Choroid plexus epithelial cell (primary cell): ENCODE measurements around the gene SNRNP70.

Experiments
- DNase-seq: peaks from one replicate; pipeline ENCODE4 v3.0.0-alpha.2; 2010; ENCODE audit warnings: low read depth
- H3K4me3 ChIP-seq: 2 replicates; pipeline ENCODE4 v1.5.1; 2011; ENCODE audit warnings: low read depth, mild to moderate bottlenecking, control low read depth, low read length, moderate library complexity
- CTCF ChIP-seq: conservative IDR thresholded peaks from 2 replicates; pipeline ENCODE4 v1.5.1; 2011; ENCODE audit warnings: low read depth, mild to moderate bottlenecking, control low read depth, inconsistent platforms, low read length, moderate library complexity

The SNRNP70 gene

GRCh38 chr19:49148044-49148682, 62.9 kb downstream of the SNRNP70 start:
- no peak for DNase-seq
- H3K4me3 ChIP-seq, result no peak overlapping the region
- no peak for TF ChIP-seq CTCF

- no peak for TF ChIP-seq CTCF
- peak; percentile 96 for DNase-seq
- peak overlapping the region; percentile 80 for H3K4me3 ChIP-seq
Measured at GRCh38 chr19:49148784-49149651, 63.8 kb downstream of the SNRNP70 start.

- H3K4me3 ChIP-seq, result peak overlapping the region; percentile 80
- peak; percentile 92 for DNase-seq
- no peak for TF ChIP-seq CTCF
Measured at GRCh38 chr19:49149652-49150105, 64.4 kb downstream of the SNRNP70 start.

GRCh38 chr19:49150106-49150943, 65.1 kb downstream of the SNRNP70 start:
- peak; percentile 86 for DNase-seq
- peak overlapping the region; percentile 80 for H3K4me3 ChIP-seq
- TF ChIP-seq CTCF, result no peak

- peak overlapping the region; percentile 80 for H3K4me3 ChIP-seq
- TF ChIP-seq CTCF, result no peak
- no peak for DNase-seq
Measured at GRCh38 chr19:49150944-49151243, 65.6 kb downstream of the SNRNP70 start.

GRCh38 chr19:49151267-49152118, 66.2 kb downstream of the SNRNP70 start:
- peak overlapping the region; percentile 80 for H3K4me3 ChIP-seq
- peak; percentile 58 for DNase-seq
- TF ChIP-seq CTCF, result no peak
